ENCODE measurements around the gene HPD.

GRCh38 chr12:121898287-121898686 is 39.6 kb upstream of the HPD start:
- TF ChIP-seq ESRRA (CRISPR knock-in tag; IDR thresholded peaks at IDR 0.05; ENCODE audit: borderline replicate concordance) (no peak), ELF4 (CRISPR knock-in tag; IDR thresholded peaks at IDR 0.05; ENCODE audit: low read depth) (no peak)
- TF ChIP-seq, protein P1, sequence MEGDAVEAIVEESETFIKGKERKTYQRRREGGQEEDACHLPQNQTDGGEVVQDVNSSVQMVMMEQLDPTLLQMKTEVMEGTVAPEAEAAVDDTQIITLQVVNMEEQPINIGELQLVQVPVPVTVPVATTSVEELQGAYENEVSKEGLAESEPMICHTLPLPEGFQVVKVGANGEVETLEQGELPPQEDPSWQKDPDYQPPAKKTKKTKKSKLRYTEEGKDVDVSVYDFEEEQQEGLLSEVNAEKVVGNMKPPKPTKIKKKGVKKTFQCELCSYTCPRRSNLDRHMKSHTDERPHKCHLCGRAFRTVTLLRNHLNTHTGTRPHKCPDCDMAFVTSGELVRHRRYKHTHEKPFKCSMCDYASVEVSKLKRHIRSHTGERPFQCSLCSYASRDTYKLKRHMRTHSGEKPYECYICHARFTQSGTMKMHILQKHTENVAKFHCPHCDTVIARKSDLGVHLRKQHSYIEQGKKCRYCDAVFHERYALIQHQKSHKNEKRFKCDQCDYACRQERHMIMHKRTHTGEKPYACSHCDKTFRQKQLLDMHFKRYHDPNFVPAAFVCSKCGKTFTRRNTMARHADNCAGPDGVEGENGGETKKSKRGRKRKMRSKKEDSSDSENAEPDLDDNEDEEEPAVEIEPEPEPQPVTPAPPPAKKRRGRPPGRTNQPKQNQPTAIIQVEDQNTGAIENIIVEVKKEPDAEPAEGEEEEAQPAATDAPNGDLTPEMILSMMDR (IDR thresholded peaks at IDR 0.05), result no peak
- TF ChIP-seq, protein P2, sequence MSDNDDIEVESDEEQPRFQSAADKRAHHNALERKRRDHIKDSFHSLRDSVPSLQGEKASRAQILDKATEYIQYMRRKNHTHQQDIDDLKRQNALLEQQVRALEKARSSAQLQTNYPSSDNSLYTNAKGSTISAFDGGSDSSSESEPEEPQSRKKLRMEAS (CRISPR knock-in tag; IDR thresholded peaks at IDR 0.05), result no peak
